Left colon (tissue), 2 donors: Measurements from ENCODE around the gene PCYT2. TPM values are rescaled to one million over a fixed set of nuclear protein-coding genes. Genes with fewer than 3 reads are reported as not detected.
"Not testable (repeated sequence)": the region's sequence is repeated elsewhere in the genome, so short reads cannot be mapped to it uniquely, and the experiment has no call there.

Experiments
- ATAC-seq: fragments of 200-7000 bp; cut with Tn5 transposase; one replicate; pipeline ENCODE4 v1.9.1; 2020; ENCODE audit warnings: mild to moderate bottlenecking, moderate library complexity
- DNase-seq, 2 donors: peaks; one replicate each; pipeline ENCODE4 v3.0.0-alpha.2; 2020
- intact Hi-C, 2 donors: fragments of 100-400 bp; cut with DNase I in 1 of 2; cut with micrococcal nuclease in 1 of 2; formaldehyde crosslinking; loops; one replicate each; pipeline versions ENCODE4 v1.11.2 to v1.14.0; 2022; cut with DNase I, micrococcal nuclease
- total RNA-seq, 2 donors: library from RNA; stranded (reverse); fragmentation: NEBNext Ultra II Directional; extraction: Animal tissue kit (Norgen Biotek cat#: 25700); gene quantifications; one replicate each; pipeline ENCODE4 v1.2.1, GENCODE V29; 2021
- donor health status: DM: no; HTN: no; CAD: no.
- donor health status: DM: yes; HTN: yes; CAD: no.

The PCYT2 gene
- total RNA-seq, 2 donors from 2014 or later: 49.9 to 68.9 TPM

- DNase-seq: peak; percentile 82 to 88
- intact Hi-C loops: no loop called here
- peak; percentile 82 for ATAC-seq
Observed at GRCh38 chr17:81918832-81919545, 7.8 kb upstream of the PCYT2 start.

GRCh38 chr17:81918333-81918669 is 7.1 kb upstream of the PCYT2 start:
- ATAC-seq: peak; percentile 18
- DNase-seq, intact Hi-C loops: not testable (repeated sequence)

- intact Hi-C loops: no loop called here
- ATAC-seq (peak; percentile 75), DNase-seq (peak; percentile 73 to 82)
Observed at GRCh38 chr17:81917565-81918332, 6.5 kb upstream of the PCYT2 start, which contains the start of gene SIRT7. Gene SIRT7, minus strand, starts transcription at chr17:81918176. Its CDS starts 45 bp downstream, at chr17:81918131.

- intact Hi-C loops: no loop called here
- peak; percentile 49 for ATAC-seq
- peak; percentile 56 to 73 for DNase-seq
Observed at GRCh38 chr17:81916234-81917001, 5.2 kb upstream of the PCYT2 start.

- intact Hi-C loops: no loop called here
- DNase-seq (no peak), ATAC-seq (no peak)
Observed at GRCh38 chr17:81915331-81915730, 4.1 kb upstream of the PCYT2 start.

- ATAC-seq (no peak), DNase-seq (no peak)
- intact Hi-C loops: no loop called here
Observed at GRCh38 chr17:81914103-81914850, 3.1 kb upstream of the PCYT2 start.

GRCh38 chr17:81913394-81914102 is 2.3 kb upstream of the PCYT2 start:
- DNase-seq (no peak), ATAC-seq (no peak)
- intact Hi-C loops: no loop called here

GRCh38 chr17:81912441-81913309 is 1.5 kb upstream of the PCYT2 start:
- DNase-seq (no peak), ATAC-seq (no peak)
- intact Hi-C loops: no loop called here

GRCh38 chr17:81911969-81912368 is 770 bp upstream of the PCYT2 start:
- intact Hi-C loops: no loop called here
- no peak for DNase-seq
- no peak for ATAC-seq

GRCh38 chr17:81910840-81911276 is 341 bp downstream of the PCYT2 start:
- no peak for DNase-seq
- intact Hi-C loops: no loop called here
- peak; percentile 13 for ATAC-seq

- ATAC-seq (peak; percentile 60), DNase-seq (peak; percentile 43 to 69)
- intact Hi-C loops: no loop called here
Observed at GRCh38 chr17:81909966-81910839, 996 bp downstream of the PCYT2 start.

GRCh38 chr17:81909231-81909630 is 2.0 kb downstream of the PCYT2 start:
- intact Hi-C loops: no loop called here
- DNase-seq (no peak), ATAC-seq (no peak)

GRCh38 chr17:81908793-81909192 is 2.4 kb downstream of the PCYT2 start:
- ATAC-seq (no peak), DNase-seq (no peak)
- intact Hi-C loops: no loop called here

- intact Hi-C loops: no loop called here
- no peak for ATAC-seq
Observed at GRCh38 chr17:81907219-81908145, 3.7 kb downstream of the PCYT2 start.

GRCh38 chr17:81906476-81907218 is 4.6 kb downstream of the PCYT2 start:
- intact Hi-C loops: no loop called here
- DNase-seq (no peak), ATAC-seq (no peak)

More at GRCh38 chr17:81907219-81908145, 3.7 kb downstream of the PCYT2 start:
- no peak for DNase-seq
